HUES48 (cell line): ENCODE measurements around the gene GRSF1.

Experiments used
- H3K27ac ChIP-seq: one replicate; pipeline ENCODE4 v1.7.0; 2013; ENCODE audit warnings: low read depth, low read length, inconsistent platforms
- H3K27me3 ChIP-seq: 2 replicates; pipeline ENCODE4 v1.6.1; 2013; ENCODE audit warnings: mild to moderate bottlenecking, low read length; ENCODE audit not compliant: control insufficient read depth, insufficient read depth
- H3K36me3 ChIP-seq: 2 replicates; pipeline ENCODE4 v1.6.1; 2013; ENCODE audit warnings: low read length; ENCODE audit not compliant: control insufficient read depth, insufficient read depth
- H3K4me1 ChIP-seq: 2 replicates; pipeline ENCODE4 v1.6.1; 2013; ENCODE audit warnings: mild to moderate bottlenecking, low read length; ENCODE audit not compliant: control insufficient read depth, insufficient read depth
- H3K4me3 ChIP-seq: 2 replicates; pipeline ENCODE4 v1.5.1; 2013; ENCODE audit warnings: mild to moderate bottlenecking, low read depth, low read length
- H3K9ac ChIP-seq: 2 replicates; pipeline ENCODE4 v1.6.1; 2013; ENCODE audit warnings: mild to moderate bottlenecking, low read depth, low read length, moderate library complexity
- H3K9me3 ChIP-seq: 2 replicates; pipeline ENCODE4 v1.6.1; 2013; ENCODE audit warnings: low read length; ENCODE audit not compliant: control insufficient read depth, insufficient read depth

GRSF1 gene, protein sequence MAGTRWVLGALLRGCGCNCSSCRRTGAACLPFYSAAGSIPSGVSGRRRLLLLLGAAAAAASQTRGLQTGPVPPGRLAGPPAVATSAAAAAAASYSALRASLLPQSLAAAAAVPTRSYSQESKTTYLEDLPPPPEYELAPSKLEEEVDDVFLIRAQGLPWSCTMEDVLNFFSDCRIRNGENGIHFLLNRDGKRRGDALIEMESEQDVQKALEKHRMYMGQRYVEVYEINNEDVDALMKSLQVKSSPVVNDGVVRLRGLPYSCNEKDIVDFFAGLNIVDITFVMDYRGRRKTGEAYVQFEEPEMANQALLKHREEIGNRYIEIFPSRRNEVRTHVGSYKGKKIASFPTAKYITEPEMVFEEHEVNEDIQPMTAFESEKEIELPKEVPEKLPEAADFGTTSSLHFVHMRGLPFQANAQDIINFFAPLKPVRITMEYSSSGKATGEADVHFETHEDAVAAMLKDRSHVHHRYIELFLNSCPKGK

DNA sequence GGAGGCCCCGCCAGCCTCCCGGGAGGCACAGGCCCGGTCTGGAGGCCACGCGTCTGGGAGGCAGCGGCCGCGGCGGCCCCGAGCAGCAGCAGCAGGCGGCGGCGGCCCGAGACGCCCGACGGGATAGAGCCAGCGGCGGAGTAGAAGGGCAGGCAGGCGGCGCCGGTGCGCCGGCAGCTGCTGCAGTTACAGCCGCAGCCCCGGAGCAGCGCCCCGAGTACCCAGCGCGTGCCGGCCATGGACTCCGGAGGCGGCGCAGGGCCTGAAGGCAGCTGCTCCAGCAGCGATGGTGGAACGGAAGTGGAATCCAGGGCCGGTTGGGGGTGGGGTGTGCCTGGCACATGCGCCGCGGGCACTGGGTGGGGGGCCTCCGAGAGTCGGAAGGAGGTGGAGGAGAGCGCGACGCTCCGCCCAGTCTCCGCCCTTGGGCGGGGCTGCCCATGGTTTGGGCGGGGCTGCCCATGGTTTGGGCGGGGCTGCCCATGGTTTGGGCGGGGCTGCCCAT, at the start of gene GRSF1:
Gene GRSF1, minus strand, starts transcription at position 302 of the 505 bp plus-strand sequence. Its CDS starts 63 bp downstream, at position 239.
- H3K4me1 ChIP-seq, result peaks cover 17% of the 10 kb centered on the region
- peak within 1 kb of the TSS; percentile 95 for H3K9ac ChIP-seq
- peak within 1 kb of the TSS; percentile 83 for H3K27ac ChIP-seq

DNA sequence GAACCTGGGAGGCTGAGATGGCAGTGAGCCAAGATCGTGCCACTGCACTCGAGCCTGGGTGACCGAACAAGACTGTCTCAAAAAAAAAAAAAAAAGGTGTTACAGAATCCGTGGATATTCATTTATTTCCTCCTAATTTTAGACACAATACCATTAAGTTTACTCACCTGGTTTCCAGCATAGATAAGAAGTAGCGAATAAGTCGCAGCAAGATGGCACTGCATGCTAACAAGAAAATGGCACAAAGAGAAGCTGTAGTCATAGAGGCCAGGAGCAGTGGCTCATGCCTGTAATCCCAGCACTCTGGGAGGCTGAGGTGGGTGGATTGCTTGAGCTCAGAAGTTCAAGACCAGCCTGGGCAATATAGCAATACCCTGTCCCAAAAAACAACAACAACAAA, 45.5 kb upstream of the GRSF1 start:
- Histone ChIP-seq H3K9ac (no peak overlapping the region), H3K27ac (no peak overlapping the region), H3K4me1 (no peaks in the 10 kb centered on the region), H3K36me3 (no peaks in the 10 kb centered on the region), H3K4me3 (no peak overlapping the region), H3K9me3 (no peaks in the 10 kb centered on the region), H3K27me3 (no peaks in the 10 kb centered on the region)

More for the DNA sequence above, at the start of gene GRSF1:
- H3K9me3 ChIP-seq, result no peaks in the 10 kb centered on the region
- H3K4me3 ChIP-seq, result peak within 1 kb of the TSS; percentile 98
- peaks cover 14% of the 10 kb centered on the region for H3K36me3 ChIP-seq
- H3K27me3 ChIP-seq, result no peaks in the 10 kb centered on the region

DNA sequence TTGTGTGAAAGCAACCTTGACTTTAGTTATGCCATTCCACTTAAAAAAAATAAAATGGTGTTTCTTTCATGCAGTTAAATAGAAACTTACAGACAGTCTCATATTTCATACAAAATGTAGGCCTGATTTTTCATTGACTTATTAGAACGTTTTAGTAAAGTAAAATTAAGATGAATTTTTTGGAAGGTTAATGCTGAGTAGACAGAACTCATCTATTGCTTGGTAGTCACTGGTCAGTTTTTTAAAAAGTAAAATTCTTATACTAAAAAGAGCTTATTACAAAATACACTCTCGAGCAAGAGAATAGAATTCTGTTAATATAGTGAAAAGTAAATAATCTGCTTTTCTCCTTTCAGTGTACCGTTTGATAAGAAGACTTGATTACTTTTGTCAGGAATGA, 41.0 kb upstream of the GRSF1 start:
- no peaks in the 10 kb centered on the region for H3K4me1 ChIP-seq
- H3K9me3 ChIP-seq, result no peaks in the 10 kb centered on the region
- H3K9ac ChIP-seq, result no peak overlapping the region
- no peaks in the 10 kb centered on the region for H3K36me3 ChIP-seq
- no peak overlapping the region for H3K4me3 ChIP-seq
- H3K27ac ChIP-seq, result no peak overlapping the region
- H3K27me3 ChIP-seq, result no peaks in the 10 kb centered on the region

DNA sequence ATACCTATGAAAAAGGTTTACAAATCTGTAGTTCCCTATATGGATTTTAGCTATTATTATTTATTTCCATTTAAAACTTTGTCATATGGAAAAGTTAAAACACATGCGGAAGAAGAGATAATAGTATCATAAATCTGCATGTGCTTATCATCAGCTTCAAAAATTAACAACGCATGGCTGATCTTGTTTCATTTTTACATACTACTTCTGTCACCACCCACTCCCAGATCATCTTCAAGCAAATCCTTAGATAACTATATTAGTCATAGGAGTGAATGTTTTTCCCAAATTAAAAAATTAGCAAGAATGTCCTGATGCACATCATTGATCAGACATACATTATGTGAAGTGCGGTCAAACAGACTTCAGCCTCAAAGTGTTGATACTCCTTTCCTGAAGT, 37.9 kb upstream of the GRSF1 start:
- Histone ChIP-seq H3K4me1 (no peaks in the 10 kb centered on the region), H3K36me3 (no peaks in the 10 kb centered on the region), H3K27ac (no peak overlapping the region), H3K27me3 (no peaks in the 10 kb centered on the region), H3K9me3 (no peaks in the 10 kb centered on the region), H3K4me3 (no peak overlapping the region), H3K9ac (no peak overlapping the region)

DNA sequence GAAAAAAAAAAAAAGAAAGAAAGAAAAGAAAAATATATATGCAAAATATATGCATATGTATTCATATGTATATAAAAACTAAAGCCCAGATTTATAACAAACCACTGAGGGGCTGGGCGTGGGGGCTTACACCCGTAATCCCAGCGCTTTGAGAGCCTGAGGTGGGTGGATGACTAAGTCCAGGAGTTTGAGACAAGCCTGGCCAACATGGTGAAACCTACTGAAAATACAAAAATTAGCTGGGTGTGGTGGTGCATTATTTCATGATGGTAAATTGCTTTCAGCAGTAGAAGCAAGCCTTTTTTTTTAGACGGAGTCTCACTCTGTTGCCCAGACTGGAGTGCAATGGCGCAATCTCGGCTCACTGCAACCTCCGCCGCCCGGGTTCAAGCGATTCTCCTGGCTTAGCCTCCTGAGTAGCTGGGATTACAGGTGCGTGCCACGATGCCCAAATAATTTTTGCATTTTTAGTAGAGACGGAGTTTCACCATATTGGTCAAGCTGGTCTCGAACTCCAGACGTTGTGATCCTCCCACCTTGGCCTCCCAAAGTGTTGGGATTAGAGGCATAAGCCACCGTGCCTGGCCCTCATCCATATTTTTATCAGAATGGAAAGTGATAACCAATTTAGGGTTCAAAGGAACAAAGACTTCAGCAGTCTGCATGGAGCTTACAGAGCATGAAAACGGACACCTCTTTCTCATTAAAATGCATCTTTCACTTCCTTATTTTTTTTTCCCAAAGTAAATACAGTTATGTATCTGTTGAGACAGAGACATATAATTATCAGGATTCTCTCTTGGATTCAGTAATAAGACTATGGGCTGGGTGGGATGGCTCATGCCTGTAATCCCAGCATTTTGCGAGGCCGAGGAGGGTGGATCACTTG, 34.8 kb upstream of the GRSF1 start:
- no peak overlapping the region for H3K9ac ChIP-seq

DNA sequence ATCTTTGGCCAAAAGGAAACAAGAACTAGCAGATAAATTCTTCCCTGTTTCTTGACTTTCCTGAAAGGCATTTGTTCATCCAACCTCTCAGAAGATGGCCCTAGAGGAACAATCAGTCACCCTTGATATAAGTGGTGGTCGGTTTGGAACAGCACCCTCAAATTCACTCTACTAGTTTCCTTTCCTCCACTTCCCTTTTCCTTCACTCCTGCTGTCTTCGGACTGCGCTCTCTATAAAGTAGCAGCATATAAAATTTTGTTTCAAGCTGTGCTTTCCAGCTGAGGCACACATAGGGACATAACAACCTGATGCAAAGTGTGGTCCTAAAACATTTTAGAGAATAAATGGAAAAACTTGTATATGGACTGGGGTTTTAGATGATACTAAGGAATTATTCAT, 33.5 kb upstream of the GRSF1 start:
- Histone ChIP-seq H3K27ac (no peak overlapping the region), H3K36me3 (no peaks in the 10 kb centered on the region), H3K4me3 (no peak overlapping the region), H3K9ac (no peak overlapping the region), H3K4me1 (peaks cover 4% of the 10 kb centered on the region), H3K9me3 (no peaks in the 10 kb centered on the region), H3K27me3 (no peaks in the 10 kb centered on the region)

More for the DNA sequence above, 34.8 kb upstream of the GRSF1 start:
- Histone ChIP-seq H3K36me3 (no peaks in the 10 kb centered on the region), H3K4me3 (no peak overlapping the region), H3K4me1 (no peaks in the 10 kb centered on the region), H3K9me3 (no peaks in the 10 kb centered on the region), H3K27ac (no peak overlapping the region), H3K27me3 (no peaks in the 10 kb centered on the region)

DNA sequence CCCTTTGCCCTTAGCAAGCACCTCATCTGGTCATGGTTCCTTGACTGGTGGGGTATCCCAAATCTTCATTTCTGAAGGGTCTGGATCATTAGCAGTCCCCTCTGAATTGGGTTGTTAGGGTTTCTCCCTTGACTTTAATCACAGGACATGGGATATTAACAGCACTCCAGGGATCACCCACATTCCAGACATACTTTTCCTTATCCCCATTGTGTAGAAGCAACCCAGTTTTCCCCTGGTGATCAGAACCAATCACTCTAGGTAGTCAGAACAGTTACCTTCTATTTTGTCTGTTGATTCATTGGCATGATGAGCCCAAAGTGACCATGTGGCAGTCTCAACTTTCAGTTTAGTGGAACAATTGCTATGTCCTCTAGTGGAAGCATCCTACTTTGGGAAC, 29.1 kb upstream of the GRSF1 start:
- no peak overlapping the region for H3K4me3 ChIP-seq
- no peaks in the 10 kb centered on the region for H3K36me3 ChIP-seq
- H3K9me3 ChIP-seq, result no peaks in the 10 kb centered on the region
- H3K4me1 ChIP-seq, result peaks cover 10% of the 10 kb centered on the region
- no peak overlapping the region for H3K9ac ChIP-seq
- H3K27ac ChIP-seq, result peak overlapping the region; percentile 31
- H3K27me3 ChIP-seq, result no peaks in the 10 kb centered on the region

DNA sequence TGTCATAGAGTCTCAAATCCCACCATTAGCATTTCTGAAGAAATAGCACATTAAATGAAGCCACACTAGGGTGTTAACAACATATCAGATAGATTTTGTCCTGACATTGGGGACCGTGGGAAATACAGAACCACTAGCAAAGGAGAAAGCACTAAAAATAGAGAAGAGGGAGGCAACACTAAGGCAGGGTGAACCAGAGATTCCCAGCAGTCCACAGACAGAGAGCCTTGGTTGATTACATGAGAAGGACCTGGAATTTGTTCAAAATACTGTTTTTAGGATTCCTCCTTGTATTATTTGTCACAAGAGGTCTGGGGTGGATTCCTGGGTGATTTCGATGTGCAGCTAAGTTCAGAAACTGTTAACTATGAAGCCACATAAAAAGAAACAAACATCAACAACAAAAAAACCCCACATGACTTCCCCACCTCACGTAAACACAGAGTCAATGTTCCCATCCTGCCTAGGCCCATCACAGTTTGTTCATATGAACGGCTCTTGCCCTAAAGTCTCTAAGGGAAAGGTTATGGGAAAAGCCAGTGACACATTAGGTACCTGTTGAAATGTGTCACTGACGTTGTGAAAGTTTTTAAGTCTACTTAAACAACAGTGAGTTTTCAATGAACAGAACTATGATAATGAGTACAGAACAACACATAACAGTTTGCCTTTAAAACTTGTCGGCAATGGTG, 23.6 kb upstream of the GRSF1 start:
- H3K9me3 ChIP-seq, result no peaks in the 10 kb centered on the region
- H3K27me3 ChIP-seq, result no peaks in the 10 kb centered on the region
- H3K9ac ChIP-seq, result no peak overlapping the region
- H3K27ac ChIP-seq, result no peak overlapping the region
- peaks cover 13% of the 10 kb centered on the region for H3K4me1 ChIP-seq
- H3K4me3 ChIP-seq, result no peak overlapping the region
- H3K36me3 ChIP-seq, result no peaks in the 10 kb centered on the region

DNA sequence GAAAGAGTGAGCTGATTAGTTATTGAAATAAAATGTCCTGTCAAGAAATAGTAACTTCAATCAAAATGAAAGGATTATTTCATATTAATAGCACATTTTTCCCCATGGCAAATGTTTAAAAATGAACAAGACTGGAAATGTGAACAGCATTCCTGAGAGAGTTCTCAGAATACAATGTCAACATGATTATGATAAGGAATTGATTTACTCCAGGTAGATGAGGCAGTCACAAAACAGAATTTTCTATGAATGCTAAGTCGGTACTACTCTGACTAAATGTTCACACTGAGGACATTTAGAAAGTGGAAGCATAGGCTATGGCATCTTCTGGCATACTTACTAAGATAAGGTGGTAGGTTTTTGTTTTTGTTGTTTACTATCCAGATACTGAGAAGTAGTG, 19.4 kb upstream of the GRSF1 start:
- Histone ChIP-seq H3K36me3 (no peaks in the 10 kb centered on the region), H3K27me3 (no peaks in the 10 kb centered on the region), H3K4me1 (peaks cover 12% of the 10 kb centered on the region), H3K27ac (no peak overlapping the region), H3K9ac (no peak overlapping the region), H3K4me3 (no peak overlapping the region), H3K9me3 (no peaks in the 10 kb centered on the region)

DNA sequence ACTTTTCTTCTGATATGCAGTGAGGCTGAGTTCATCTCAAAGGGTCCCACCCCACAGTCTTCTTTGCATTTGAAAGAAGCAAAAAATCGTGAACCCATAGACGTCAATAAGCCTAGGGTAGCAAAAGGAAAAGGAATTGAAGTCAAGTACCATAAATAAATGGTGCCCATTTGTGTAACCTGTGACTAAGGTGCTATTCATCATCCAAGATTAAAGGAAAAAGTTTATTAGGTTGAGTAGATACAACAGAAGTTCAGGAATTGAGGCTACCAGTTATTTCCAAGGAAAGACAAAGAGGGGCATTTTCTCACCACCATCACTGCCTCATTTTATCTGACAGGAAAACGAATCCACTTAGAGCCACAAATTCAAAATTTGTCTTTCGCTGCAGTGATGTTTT, 18.8 kb upstream of the GRSF1 start:
- no peak overlapping the region for H3K9ac ChIP-seq
- peaks cover 12% of the 10 kb centered on the region for H3K4me1 ChIP-seq
- no peaks in the 10 kb centered on the region for H3K9me3 ChIP-seq
- no peak overlapping the region for H3K27ac ChIP-seq
- no peak overlapping the region for H3K4me3 ChIP-seq
- H3K36me3 ChIP-seq, result no peaks in the 10 kb centered on the region
- H3K27me3 ChIP-seq, result no peaks in the 10 kb centered on the region
